Muscle layer of duodenum (tissue), 2 donors: ENCODE data around the gene SPATA32.

Experiments
- H3K27ac ChIP-seq: one replicate; pipeline ENCODE4 v1.7.0; 2013; ENCODE audit warnings: mild to moderate bottlenecking, low read length
- H3K27me3 ChIP-seq: one replicate; pipeline ENCODE4 v1.7.0; 2013; ENCODE audit warnings: low read depth, mild to moderate bottlenecking, control low read depth, low read length
- H3K36me3 ChIP-seq, 2 donors: one replicate each; pipeline ENCODE4 v1.7.0; 2013; ENCODE audit warnings: low read length in 2 of 2, control low read depth in 1 of 2, mild to moderate bottlenecking in 1 of 2; ENCODE audit not compliant: insufficient read depth in 2 of 2, control insufficient read depth in 1 of 2
- H3K4me1 ChIP-seq, 2 donors: one replicate each; pipeline ENCODE4 v1.7.0; 2013; ENCODE audit warnings: low read length in 2 of 2, mild to moderate bottlenecking in 2 of 2, control low read depth in 1 of 2, moderate library complexity in 1 of 2; ENCODE audit not compliant: insufficient read depth in 2 of 2, control insufficient read depth in 1 of 2
- H3K4me3 ChIP-seq, 2 donors: one replicate each; pipeline ENCODE4 v1.7.0; 2013; ENCODE audit warnings: low read length in 2 of 2, low read depth in 1 of 2, mild to moderate bottlenecking in 1 of 2
- H3K9me3 ChIP-seq, 2 donors: one replicate each; pipeline ENCODE4 v1.7.0; 2013; ENCODE audit warnings: low read length in 2 of 2, control low read depth in 1 of 2, mild to moderate bottlenecking in 1 of 2; ENCODE audit not compliant: control insufficient read depth in 1 of 2
- donor health status: healthy.

The SPATA32 gene

GRCh38 chr17:45267436-45268055 is 5.7 kb upstream of the SPATA32 start:
- Histone ChIP-seq H3K9me3 (no peaks in the 10 kb centered on the region), H3K27ac (no peak overlapping the region), H3K4me1 (peaks cover 6 to 12% of the 10 kb centered on the region in 2 donors), H3K27me3 (no peaks in the 10 kb centered on the region), H3K4me3 (no peak overlapping the region), H3K36me3 (peaks cover 75 to 81% of the 10 kb centered on the region in 2 donors)

GRCh38 chr17:45266372-45266926 is 4.6 kb upstream of the SPATA32 start:
- peak overlapping the region; percentile 63 for H3K27ac ChIP-seq
- peaks cover 72% of the 10 kb centered on the region in 2 donors for H3K36me3 ChIP-seq

GRCh38 chr17:45265821-45266220 is 3.9 kb upstream of the SPATA32 start:
- H3K27ac ChIP-seq, result peak overlapping the region; percentile 63
- no peak overlapping the region for H3K4me3 ChIP-seq
- no peaks in the 10 kb centered on the region for H3K27me3 ChIP-seq
- peaks cover 68% of the 10 kb centered on the region in 2 donors for H3K36me3 ChIP-seq
- peaks cover 13 to 18% of the 10 kb centered on the region in 2 donors for H3K4me1 ChIP-seq
- H3K9me3 ChIP-seq, result no peaks in the 10 kb centered on the region

More at GRCh38 chr17:45266372-45266926, 4.6 kb upstream of the SPATA32 start:
- Histone ChIP-seq H3K4me1 (peaks cover 13 to 15% of the 10 kb centered on the region in 2 donors), H3K4me3 (no peak overlapping the region), H3K27me3 (no peaks in the 10 kb centered on the region), H3K9me3 (no peaks in the 10 kb centered on the region)

GRCh38 chr17:45264988-45265387 is 3.1 kb upstream of the SPATA32 start:
- Histone ChIP-seq H3K27me3 (no peaks in the 10 kb centered on the region), H3K4me3 (no peak overlapping the region), H3K27ac (no peak overlapping the region), H3K36me3 (peaks cover 60% of the 10 kb centered on the region in 2 donors), H3K4me1 (peaks cover 13 to 18% of the 10 kb centered on the region in 2 donors), H3K9me3 (no peaks in the 10 kb centered on the region)

GRCh38 chr17:45264430-45264829 is 2.5 kb upstream of the SPATA32 start:
- no peaks in the 10 kb centered on the region for H3K27me3 ChIP-seq
- peaks cover 54 to 55% of the 10 kb centered on the region in 2 donors for H3K36me3 ChIP-seq
- no peak overlapping the region for H3K27ac ChIP-seq
- peaks cover 13 to 18% of the 10 kb centered on the region in 2 donors for H3K4me1 ChIP-seq
- no peak overlapping the region for H3K4me3 ChIP-seq
- H3K9me3 ChIP-seq, result no peaks in the 10 kb centered on the region

- Histone ChIP-seq H3K36me3 (peaks cover 45 to 47% of the 10 kb centered on the region in 2 donors), H3K27ac (no peak overlapping the region), H3K9me3 (no peaks in the 10 kb centered on the region), H3K4me1 (peaks cover 13 to 18% of the 10 kb centered on the region in 2 donors), H3K4me3 (no peak overlapping the region), H3K27me3 (no peaks in the 10 kb centered on the region)
These were observed 1.6 kb upstream of the SPATA32 start for GRCh38 chr17:45263477-45263860.

- H3K4me3 ChIP-seq, result peak overlapping the region; percentile 50 to 74
These were observed 902 bp upstream of the SPATA32 start for GRCh38 chr17:45262516-45263476.

GRCh38 chr17:45260204-45260783 is 1.6 kb downstream of the SPATA32 start:
- H3K36me3 ChIP-seq, result peaks cover 16 to 21% of the 10 kb centered on the region in 2 donors
- peaks cover 13 to 18% of the 10 kb centered on the region in 2 donors for H3K4me1 ChIP-seq
- H3K27me3 ChIP-seq, result no peaks in the 10 kb centered on the region
- no peak overlapping the region for H3K4me3 ChIP-seq
- H3K9me3 ChIP-seq, result no peaks in the 10 kb centered on the region
- H3K27ac ChIP-seq, result no peak overlapping the region

More at GRCh38 chr17:45262516-45263476, 902 bp upstream of the SPATA32 start:
- Histone ChIP-seq H3K27ac (no peak overlapping the region), H3K36me3 (peaks cover 38 to 41% of the 10 kb centered on the region in 2 donors), H3K27me3 (no peaks in the 10 kb centered on the region), H3K9me3 (no peaks in the 10 kb centered on the region), H3K4me1 (peaks cover 13 to 18% of the 10 kb centered on the region in 2 donors)

- H3K36me3 ChIP-seq, result peaks cover 3 to 8% of the 10 kb centered on the region in 2 donors
- H3K4me1 ChIP-seq, result peaks cover 13 to 18% of the 10 kb centered on the region in 2 donors
- no peak overlapping the region for H3K4me3 ChIP-seq
- H3K27ac ChIP-seq, result no peak overlapping the region
- H3K27me3 ChIP-seq, result no peaks in the 10 kb centered on the region
- no peaks in the 10 kb centered on the region for H3K9me3 ChIP-seq
These were observed 2.9 kb downstream of the SPATA32 start for GRCh38 chr17:45258981-45259380.

- Histone ChIP-seq H3K27ac (no peak overlapping the region), H3K4me3 (no peak overlapping the region), H3K36me3 (no peaks in the 10 kb centered on the region)
These were observed 4.8 kb downstream of the SPATA32 start for GRCh38 chr17:45257115-45257514.

More at GRCh38 chr17:45257115-45257514, 4.8 kb downstream of the SPATA32 start:
- no peaks in the 10 kb centered on the region for H3K27me3 ChIP-seq
- H3K9me3 ChIP-seq, result no peaks in the 10 kb centered on the region
- H3K4me1 ChIP-seq, result peaks cover 0 to 7% of the 10 kb centered on the region in 2 donors
